Panc1 (cell line): Measurements from ENCODE around the gene PPP1R14C. TPM values are rescaled to one million over a fixed set of nuclear protein-coding genes. Genes with fewer than 3 reads are reported as not detected.

Source experiments
- ATAC-seq: fragments of 200-7000 bp; cut with Tn5 transposase; 2 replicates; pipeline ENCODE4 v1.9.1; 2020; ENCODE audit warnings: mild to moderate bottlenecking, moderate library complexity
- BruUV-seq: library from RNA; stranded (reverse); fragments of 400-500 nt; replicated peaks from 2 replicates; lab custom pipeline; 2021; lab: Mats Ljungman, UMichigan
- CTCF ChIA-PET: fragments of 300-600 bp; sonication (Branson Sonifier 250); formaldehyde crosslinking; loops from one replicate; lab custom pipeline; 2022; ENCODE audit warnings: antibody characterized with exemption; lab: Charles Lee
- POLR2A ChIA-PET: fragments of 300-600 bp; sonication (Branson Sonifier 250); formaldehyde crosslinking; loops from one replicate; lab custom pipeline; 2022; ENCODE audit warnings: antibody characterized with exemption; lab: Charles Lee
- DNase-seq: peaks from one replicate; pipeline ENCODE4 v3.0.0-alpha.2; 2010; ENCODE audit warnings: low read depth, low spot score
- H3K27ac ChIP-seq: 2 replicates; pipeline ENCODE4 v1.5.1; 2011; ENCODE audit warnings: mild to moderate bottlenecking, low read length, inconsistent platforms
- H3K27me3 ChIP-seq: fragments of 200-500 bp; sonication (Bioruptor generic); 2 replicates; pipeline ENCODE4 v1.6.0; 2014; ENCODE audit warnings: low read length, inconsistent platforms; ENCODE audit not compliant: control insufficient read depth, insufficient read depth
- H3K36me3 ChIP-seq: fragments of 200-500 bp; sonication (Bioruptor generic); 2 replicates; pipeline ENCODE4 v1.5.1; 2014; ENCODE audit warnings: inconsistent platforms, mild to moderate bottlenecking, low read length, moderate library complexity; ENCODE audit not compliant: control insufficient read depth, insufficient read depth
- H3K4me1 ChIP-seq: 2 replicates; pipeline ENCODE4 v1.5.1; 2011; ENCODE audit warnings: inconsistent platforms, mild to moderate bottlenecking, low read length, moderate library complexity; ENCODE audit not compliant: control insufficient read depth, insufficient read depth
- H3K4me3 ChIP-seq, 2 experiments: 2 replicates each; pipeline ENCODE4 v1.5.1; 2011 to 2012; ENCODE audit warnings: low read depth in 2 of 2, low read length in 2 of 2, mild to moderate bottlenecking in 2 of 2, inconsistent platforms in 1 of 2, moderate library complexity in 1 of 2
- H3K9me3 ChIP-seq: fragments of 200-500 bp; sonication (Bioruptor generic); 2 replicates; pipeline ENCODE4 v1.5.1; 2014; ENCODE audit warnings: low read depth, mild to moderate bottlenecking, inconsistent platforms, low read length, moderate library complexity; ENCODE audit not compliant: control insufficient read depth, insufficient read depth
- CTCF ChIP-seq: fragments of 450-650 bp; IDR thresholded peaks from 2 replicates; pipeline ENCODE4 v1.5.1; 2017; ENCODE audit warnings: mild to moderate bottlenecking
- POLR2AphosphoS5 ChIP-seq: IDR thresholded peaks from 2 replicates; pipeline ENCODE4 v1.6.1; 2012; ENCODE audit warnings: mild to moderate bottlenecking, low read depth, low read length, moderate library complexity
- SIN3A ChIP-seq: IDR thresholded peaks from 2 replicates; pipeline ENCODE4 v1.6.1; 2012; ENCODE audit warnings: low read depth, mild to moderate bottlenecking, low read length, moderate library complexity, borderline replicate concordance; ENCODE audit not compliant: insufficient read depth
- TCF7L2 ChIP-seq: IDR thresholded peaks from 2 replicates; pipeline ENCODE4 v1.6.1; 2011; ENCODE audit warnings: mild to moderate bottlenecking, low read depth, low read length, inconsistent platforms
- in situ Hi-C: cut with HindIII; loops from 2 replicates; pipeline ENCODE4 v1.10.0; 2016; ENCODE audit warnings: low sequenced_read_pairs, low pct_unique_long_range_greater_than_20kb
- intact Hi-C: fragments of 100-400 bp; cut with micrococcal nuclease; formaldehyde crosslinking; loops from one replicate; pipeline ENCODE4 v1.10.0; 2022; ENCODE audit not compliant: unreplicated experiment
- total RNA-seq: library from RNA; stranded (reverse); gene quantifications from one replicate; pipeline ENCODE4 v1.2.1, GENCODE V29; 2021; ENCODE audit not compliant: unreplicated experiment
- TF ChIP-seq, protein P1 (sequence below), 2 experiments: IDR thresholded peaks; 2 replicates each; pipeline ENCODE4 v1.6.1; 2011 to 2012; ENCODE audit warnings: low read depth in 2 of 2, control low read depth in 1 of 2, low read length in 1 of 2, mild to moderate bottlenecking in 1 of 2, moderate library complexity in 1 of 2; ENCODE audit not compliant: insufficient read depth in 1 of 2

PPP1R14C gene
- total RNA-seq, 1 experiment from 2014 or later = not detected

DNA sequence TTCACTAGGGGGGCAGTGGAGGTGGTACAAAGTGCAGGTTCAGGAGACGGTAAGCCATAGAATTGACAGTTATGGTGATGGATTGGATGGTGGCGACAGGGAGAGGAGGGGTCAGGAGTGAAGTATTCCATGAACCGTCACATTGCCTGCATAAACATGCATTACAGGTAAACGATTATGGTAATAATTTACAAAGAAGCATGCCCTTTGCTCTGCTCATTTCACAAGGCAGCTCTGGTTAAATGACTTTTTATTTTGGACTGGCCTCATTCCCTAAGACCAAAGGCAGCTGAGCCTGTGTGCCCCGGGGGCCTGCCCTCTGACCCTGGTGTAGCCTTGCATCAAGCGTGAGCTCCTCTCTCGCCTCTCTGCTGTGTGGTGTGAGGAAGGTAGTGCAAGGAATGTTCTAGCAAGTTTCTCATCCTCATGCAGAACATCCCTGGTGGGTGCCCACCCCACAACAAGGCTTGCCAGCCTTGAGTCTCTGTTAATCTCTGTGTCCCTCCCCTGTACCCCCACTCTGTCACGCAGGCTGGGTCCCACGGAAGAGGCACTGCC lies 59.0 kb downstream of the PPP1R14C start:
- in situ Hi-C loops (no loop called here), intact Hi-C loops (no loop called here)
- TF ChIP-seq TCF7L2 = no peak
- no peak for TF ChIP-seq POLR2AphosphoS5
- TF ChIP-seq SIN3A = no peak
- TF ChIP-seq CTCF = no peak
- TF ChIP-seq, protein P1, sequence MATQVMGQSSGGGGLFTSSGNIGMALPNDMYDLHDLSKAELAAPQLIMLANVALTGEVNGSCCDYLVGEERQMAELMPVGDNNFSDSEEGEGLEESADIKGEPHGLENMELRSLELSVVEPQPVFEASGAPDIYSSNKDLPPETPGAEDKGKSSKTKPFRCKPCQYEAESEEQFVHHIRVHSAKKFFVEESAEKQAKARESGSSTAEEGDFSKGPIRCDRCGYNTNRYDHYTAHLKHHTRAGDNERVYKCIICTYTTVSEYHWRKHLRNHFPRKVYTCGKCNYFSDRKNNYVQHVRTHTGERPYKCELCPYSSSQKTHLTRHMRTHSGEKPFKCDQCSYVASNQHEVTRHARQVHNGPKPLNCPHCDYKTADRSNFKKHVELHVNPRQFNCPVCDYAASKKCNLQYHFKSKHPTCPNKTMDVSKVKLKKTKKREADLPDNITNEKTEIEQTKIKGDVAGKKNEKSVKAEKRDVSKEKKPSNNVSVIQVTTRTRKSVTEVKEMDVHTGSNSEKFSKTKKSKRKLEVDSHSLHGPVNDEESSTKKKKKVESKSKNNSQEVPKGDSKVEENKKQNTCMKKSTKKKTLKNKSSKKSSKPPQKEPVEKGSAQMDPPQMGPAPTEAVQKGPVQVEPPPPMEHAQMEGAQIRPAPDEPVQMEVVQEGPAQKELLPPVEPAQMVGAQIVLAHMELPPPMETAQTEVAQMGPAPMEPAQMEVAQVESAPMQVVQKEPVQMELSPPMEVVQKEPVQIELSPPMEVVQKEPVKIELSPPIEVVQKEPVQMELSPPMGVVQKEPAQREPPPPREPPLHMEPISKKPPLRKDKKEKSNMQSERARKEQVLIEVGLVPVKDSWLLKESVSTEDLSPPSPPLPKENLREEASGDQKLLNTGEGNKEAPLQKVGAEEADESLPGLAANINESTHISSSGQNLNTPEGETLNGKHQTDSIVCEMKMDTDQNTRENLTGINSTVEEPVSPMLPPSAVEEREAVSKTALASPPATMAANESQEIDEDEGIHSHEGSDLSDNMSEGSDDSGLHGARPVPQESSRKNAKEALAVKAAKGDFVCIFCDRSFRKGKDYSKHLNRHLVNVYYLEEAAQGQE (IDR thresholded peaks at IDR 0.05; ENCODE audit: insufficient read depth in 1 of 2, low read depth in 2 of 2, low read length in 1 of 2) = no peak
- no TSS peak for BruUV-seq
- H3K4me1 ChIP-seq = no peaks in the 10 kb centered on the region
- no peak overlapping the region for H3K4me3 ChIP-seq
- H3K36me3 ChIP-seq = no peaks in the 10 kb centered on the region
- no peak for ATAC-seq
- no peak for DNase-seq
- ChIA-PET CTCF (no interaction called here), POLR2A (no interaction called here)
- no peaks in the 10 kb centered on the region for H3K9me3 ChIP-seq
- no peak overlapping the region for H3K27ac ChIP-seq
- H3K27me3 ChIP-seq = peaks cover 2% of the 10 kb centered on the region; the same call in 1 of the 2 replicates

DNA sequence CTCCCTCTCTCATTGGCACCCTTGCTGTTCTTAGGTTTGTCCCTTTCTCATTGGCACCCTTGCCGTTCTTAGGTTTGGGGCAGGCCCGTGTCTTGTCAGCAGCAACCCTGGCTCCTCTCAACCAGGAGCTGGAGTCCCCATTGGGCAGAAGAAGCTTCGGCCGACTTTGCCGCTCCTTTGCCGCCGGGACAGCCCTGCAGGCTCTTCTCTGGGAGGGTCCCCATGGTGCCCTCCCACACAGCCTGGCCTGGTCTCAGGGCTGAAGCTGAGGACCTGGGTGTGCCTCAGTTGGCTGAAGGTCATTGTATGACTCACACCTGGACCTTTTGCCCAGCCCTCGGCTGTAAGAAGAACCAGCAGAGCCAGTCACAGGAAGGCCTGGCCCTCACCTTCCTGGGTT lies 59.6 kb downstream of the PPP1R14C start:
- Histone ChIP-seq H3K4me1 (no peaks in the 10 kb centered on the region), H3K9me3 (no peaks in the 10 kb centered on the region), H3K27ac (no peak overlapping the region), H3K36me3 (no peaks in the 10 kb centered on the region), H3K4me3 (no peak overlapping the region), H3K27me3 (peaks cover 2% of the 10 kb centered on the region; the same call in 1 of the 2 replicates)
- in situ Hi-C loops = no loop called here
- no TSS peak for BruUV-seq
- ChIA-PET CTCF (no interaction called here), POLR2A (no interaction called here)
- intact Hi-C loops = no loop called here
- ATAC-seq (no peak), DNase-seq (no peak)
- TF ChIP-seq, protein P1 (IDR thresholded peaks at IDR 0.05; ENCODE audit: insufficient read depth in 1 of 2, low read depth in 2 of 2, low read length in 1 of 2) = no peak
- TF ChIP-seq CTCF = no peak
- TF ChIP-seq POLR2AphosphoS5 = no peak
- no peak for TF ChIP-seq TCF7L2
- no peak for TF ChIP-seq SIN3A
